Measurements from ENCODE around the gene CRTAC1.

The CRTAC1 gene

GRCh38 chr10:97883092-97883485, 147.3 kb downstream of the CRTAC1 start:
- no peaks in the 10 kb centered on the region for H3K27me3 ChIP-seq (ENCODE audit: insufficient read depth, poor library complexity, severe bottlenecking)
- no peak overlapping the region for H3K27ac ChIP-seq (replicated peaks)
- DNase-seq (ENCODE audit: low read depth in 1 of 2, low spot score in 1 of 2): no peak
- no peak overlapping the region for H3K4me3 ChIP-seq (replicated peaks; ENCODE audit: insufficient read depth, low read length)
- no peak for TF ChIP-seq REST (IDR thresholded peaks at IDR 0.05; ENCODE audit: insufficient replicate concordance, low read depth)
- TF ChIP-seq POLR2AphosphoS5 (IDR thresholded peaks at IDR 0.05; ENCODE audit: low read depth): no peak
- TF ChIP-seq SPI1 (IDR thresholded peaks at IDR 0.05; ENCODE audit: borderline replicate concordance, low read depth): no peak
- no peak for TF ChIP-seq GABPA (IDR thresholded peaks at IDR 0.05; ENCODE audit: low read depth)
- TF ChIP-seq CTCF (IDR thresholded peaks at IDR 0.05; ENCODE audit: insufficient read depth, low read length): no peak

GRCh38 chr10:97882142-97883091, 148.0 kb downstream of the CRTAC1 start:
- Histone ChIP-seq H3K27me3 (ENCODE audit: insufficient read depth, poor library complexity, severe bottlenecking) (no peaks in the 10 kb centered on the region), H3K4me3 (replicated peaks; ENCODE audit: insufficient read depth, low read length) (no peak overlapping the region), H3K27ac (replicated peaks) (no peak overlapping the region)
- DNase-seq (ENCODE audit: low read depth in 1 of 2, low spot score in 1 of 2): no peak
- TF ChIP-seq REST (IDR thresholded peaks at IDR 0.05; ENCODE audit: insufficient replicate concordance, low read depth) (no peak), GABPA (IDR thresholded peaks at IDR 0.05; ENCODE audit: low read depth) (no peak), POLR2AphosphoS5 (IDR thresholded peaks at IDR 0.05; ENCODE audit: low read depth) (no peak), SPI1 (IDR thresholded peaks at IDR 0.05; ENCODE audit: borderline replicate concordance, low read depth) (no peak), CTCF (IDR thresholded peaks at IDR 0.05; ENCODE audit: insufficient read depth, low read length) (no peak)

GRCh38 chr10:97880109-97880508, 150.3 kb downstream of the CRTAC1 start:
- no peak for DNase-seq (ENCODE audit: low read depth in 1 of 2, low spot score in 1 of 2)
- no peak overlapping the region for H3K4me3 ChIP-seq (replicated peaks; ENCODE audit: insufficient read depth, low read length)
- H3K27ac ChIP-seq (replicated peaks): no peak overlapping the region
- TF ChIP-seq SPI1 (IDR thresholded peaks at IDR 0.05; ENCODE audit: borderline replicate concordance, low read depth) (no peak), GABPA (IDR thresholded peaks at IDR 0.05; ENCODE audit: low read depth) (no peak), POLR2AphosphoS5 (IDR thresholded peaks at IDR 0.05; ENCODE audit: low read depth) (no peak), REST (IDR thresholded peaks at IDR 0.05; ENCODE audit: insufficient replicate concordance, low read depth) (no peak), CTCF (IDR thresholded peaks at IDR 0.05; ENCODE audit: insufficient read depth, low read length) (no peak)
- no peaks in the 10 kb centered on the region for H3K27me3 ChIP-seq (ENCODE audit: insufficient read depth, poor library complexity, severe bottlenecking)

Data from HL-60 (cell line).